DOHH2 (cell line): ENCODE data around the gene NOM1.
A peak's percentile ranks its signal among the peaks of the same experiment; 100 is the strongest.

Experiments
- H3F3A ChIP-seq: fragments of 200-600 bp; sonication (generic), shearing (Covaris generic); 2 replicates; pipeline ENCODE4 v1.6.0; 2016; ENCODE audit warnings: antibody characterized with exemption, mild to moderate bottlenecking; ENCODE audit not compliant: control insufficient read depth, insufficient read depth
- H3K27ac ChIP-seq: fragments of 200-600 bp; sonication (generic); 2 replicates; pipeline ENCODE4 v1.5.1; 2014; ENCODE audit warnings: low read depth, mild to moderate bottlenecking, low read length, moderate library complexity
- H3K27me3 ChIP-seq: fragments of 200-600 bp; sonication (generic); 2 replicates; pipeline ENCODE4 v1.6.1; 2014; ENCODE audit warnings: mild to moderate bottlenecking, low read length, mixed read lengths; ENCODE audit not compliant: control insufficient read depth
- H3K36me3 ChIP-seq: fragments of 200-600 bp; sonication (generic); 2 replicates; pipeline ENCODE4 v1.6.1; 2014; ENCODE audit warnings: mild to moderate bottlenecking, low read length, moderate library complexity, mixed read lengths; ENCODE audit not compliant: control insufficient read depth
- H3K4me1 ChIP-seq: fragments of 200-600 bp; sonication (generic); 2 replicates; pipeline ENCODE4 v1.6.1; 2014; ENCODE audit warnings: mild to moderate bottlenecking, low read length, mixed read lengths; ENCODE audit not compliant: control insufficient read depth
- H3K4me2 ChIP-seq: fragments of 200-600 bp; sonication (generic); 2 replicates; pipeline ENCODE4 v1.6.0; 2014; ENCODE audit warnings: mild to moderate bottlenecking, low read length, moderate library complexity
- H3K4me3 ChIP-seq: fragments of 200-600 bp; sonication (generic); 2 replicates; pipeline ENCODE4 v1.5.1; 2014; ENCODE audit warnings: mild to moderate bottlenecking, low read length, mixed read lengths
- H3K79me2 ChIP-seq: fragments of 200-600 bp; sonication (generic); 2 replicates; pipeline ENCODE4 v1.6.1; 2014; ENCODE audit warnings: mild to moderate bottlenecking, low read length, mixed read lengths; ENCODE audit not compliant: control insufficient read depth
- H3K9me2 ChIP-seq: fragments of 200-600 bp; sonication (generic); replicated peaks from 2 replicates; pipeline ENCODE4 v1.6.1; 2014; ENCODE audit warnings: mild to moderate bottlenecking, low read length, mixed read lengths; ENCODE audit not compliant: control insufficient read depth
- H3K9me3 ChIP-seq: fragments of 200-600 bp; sonication (generic); 2 replicates; pipeline ENCODE4 v1.6.1; 2014; ENCODE audit warnings: antibody characterized with exemption, low read length, mixed read lengths; ENCODE audit not compliant: control insufficient read depth, insufficient read depth
- H4K20me1 ChIP-seq: fragments of 200-600 bp; sonication (generic); 2 replicates; pipeline ENCODE4 v1.6.0; 2014; ENCODE audit warnings: low read depth, mild to moderate bottlenecking, antibody characterized with exemption, low read length, moderate library complexity; ENCODE audit not compliant: control insufficient read depth, insufficient read depth
- EZH2phosphoT487 ChIP-seq: fragments of 200-600 bp; sonication (generic); IDR thresholded peaks from 2 replicates; pipeline ENCODE4 v1.6.1; 2017; ENCODE audit warnings: borderline replicate concordance, mild to moderate bottlenecking, antibody characterized with exemption, low read length, moderate library complexity, mixed read lengths
- TF ChIP-seq, protein P1 (sequence below): fragments of 200-600 bp; sonication (generic); IDR thresholded peaks from one replicate; pipeline ENCODE4 v1.5.1; 2014; ENCODE audit warnings: antibody characterized with exemption, mild to moderate bottlenecking, low read depth, low read length; ENCODE audit not compliant: poor library complexity, severe bottlenecking

NOM1 gene

GRCh38 chr7:156941393-156942182 is 7.9 kb upstream of the NOM1 start:
- Histone ChIP-seq H3K4me3 (no peak overlapping the region), H3K27ac (no peak overlapping the region), H3K79me2 (no peaks in the 10 kb centered on the region), H4K20me1 (no peaks in the 10 kb centered on the region), H3K4me2 (no peak overlapping the region), H3K27me3 (peaks cover 28% of the 10 kb centered on the region), H3K9me2 (no peaks in the 10 kb centered on the region), H3K4me1 (peaks cover 8% of the 10 kb centered on the region), H3K9me3 (peaks cover 18% of the 10 kb centered on the region), H3F3A (peaks cover 4% of the 10 kb centered on the region), H3K36me3 (no peaks in the 10 kb centered on the region)
- TF ChIP-seq EZH2phosphoT487: no peak
- TF ChIP-seq, protein P1, sequence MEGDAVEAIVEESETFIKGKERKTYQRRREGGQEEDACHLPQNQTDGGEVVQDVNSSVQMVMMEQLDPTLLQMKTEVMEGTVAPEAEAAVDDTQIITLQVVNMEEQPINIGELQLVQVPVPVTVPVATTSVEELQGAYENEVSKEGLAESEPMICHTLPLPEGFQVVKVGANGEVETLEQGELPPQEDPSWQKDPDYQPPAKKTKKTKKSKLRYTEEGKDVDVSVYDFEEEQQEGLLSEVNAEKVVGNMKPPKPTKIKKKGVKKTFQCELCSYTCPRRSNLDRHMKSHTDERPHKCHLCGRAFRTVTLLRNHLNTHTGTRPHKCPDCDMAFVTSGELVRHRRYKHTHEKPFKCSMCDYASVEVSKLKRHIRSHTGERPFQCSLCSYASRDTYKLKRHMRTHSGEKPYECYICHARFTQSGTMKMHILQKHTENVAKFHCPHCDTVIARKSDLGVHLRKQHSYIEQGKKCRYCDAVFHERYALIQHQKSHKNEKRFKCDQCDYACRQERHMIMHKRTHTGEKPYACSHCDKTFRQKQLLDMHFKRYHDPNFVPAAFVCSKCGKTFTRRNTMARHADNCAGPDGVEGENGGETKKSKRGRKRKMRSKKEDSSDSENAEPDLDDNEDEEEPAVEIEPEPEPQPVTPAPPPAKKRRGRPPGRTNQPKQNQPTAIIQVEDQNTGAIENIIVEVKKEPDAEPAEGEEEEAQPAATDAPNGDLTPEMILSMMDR: no peak

DNA sequence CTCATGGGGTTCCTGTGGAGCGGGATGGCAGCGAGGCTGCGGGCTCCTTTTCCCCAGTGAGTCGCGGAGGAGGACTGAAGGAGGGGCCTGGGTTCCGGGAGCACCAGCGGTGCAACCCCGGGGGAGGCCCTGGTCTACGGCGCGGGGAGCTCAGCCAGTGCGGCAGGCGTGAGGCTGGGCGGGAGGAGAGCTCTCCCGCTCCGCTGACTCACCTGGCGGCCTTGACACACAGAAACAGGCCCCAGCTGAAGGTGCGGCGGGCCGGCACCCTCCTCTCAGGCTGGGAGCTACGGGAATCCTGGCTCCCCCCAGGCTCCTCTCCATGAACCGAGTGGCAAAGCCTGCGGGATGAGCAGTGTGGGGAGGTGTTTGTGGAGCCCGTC is 6.8 kb upstream of the NOM1 start:
- peaks cover 8% of the 10 kb centered on the region for H3K4me1 ChIP-seq
- H3K27me3 ChIP-seq: peaks cover 28% of the 10 kb centered on the region
- no peak overlapping the region for H3K27ac ChIP-seq
- no peaks in the 10 kb centered on the region for H3K9me2 ChIP-seq
- no peaks in the 10 kb centered on the region for H3K79me2 ChIP-seq
- no peaks in the 10 kb centered on the region for H4K20me1 ChIP-seq
- H3K9me3 ChIP-seq: peaks cover 18% of the 10 kb centered on the region
- peaks cover 10% of the 10 kb centered on the region for H3F3A ChIP-seq
- 0 out of 2 replicates have a peak overlapping the region, but pooled peaks have one; percentile 7 for H3K4me3 ChIP-seq
- TF ChIP-seq, protein P1: no peak
- TF ChIP-seq EZH2phosphoT487: 0 out of 2 replicates have a peak, but pooled peaks have one; percentile 7
- peak overlapping the region; percentile 28 for H3K4me2 ChIP-seq
- H3K36me3 ChIP-seq: no peaks in the 10 kb centered on the region

DNA sequence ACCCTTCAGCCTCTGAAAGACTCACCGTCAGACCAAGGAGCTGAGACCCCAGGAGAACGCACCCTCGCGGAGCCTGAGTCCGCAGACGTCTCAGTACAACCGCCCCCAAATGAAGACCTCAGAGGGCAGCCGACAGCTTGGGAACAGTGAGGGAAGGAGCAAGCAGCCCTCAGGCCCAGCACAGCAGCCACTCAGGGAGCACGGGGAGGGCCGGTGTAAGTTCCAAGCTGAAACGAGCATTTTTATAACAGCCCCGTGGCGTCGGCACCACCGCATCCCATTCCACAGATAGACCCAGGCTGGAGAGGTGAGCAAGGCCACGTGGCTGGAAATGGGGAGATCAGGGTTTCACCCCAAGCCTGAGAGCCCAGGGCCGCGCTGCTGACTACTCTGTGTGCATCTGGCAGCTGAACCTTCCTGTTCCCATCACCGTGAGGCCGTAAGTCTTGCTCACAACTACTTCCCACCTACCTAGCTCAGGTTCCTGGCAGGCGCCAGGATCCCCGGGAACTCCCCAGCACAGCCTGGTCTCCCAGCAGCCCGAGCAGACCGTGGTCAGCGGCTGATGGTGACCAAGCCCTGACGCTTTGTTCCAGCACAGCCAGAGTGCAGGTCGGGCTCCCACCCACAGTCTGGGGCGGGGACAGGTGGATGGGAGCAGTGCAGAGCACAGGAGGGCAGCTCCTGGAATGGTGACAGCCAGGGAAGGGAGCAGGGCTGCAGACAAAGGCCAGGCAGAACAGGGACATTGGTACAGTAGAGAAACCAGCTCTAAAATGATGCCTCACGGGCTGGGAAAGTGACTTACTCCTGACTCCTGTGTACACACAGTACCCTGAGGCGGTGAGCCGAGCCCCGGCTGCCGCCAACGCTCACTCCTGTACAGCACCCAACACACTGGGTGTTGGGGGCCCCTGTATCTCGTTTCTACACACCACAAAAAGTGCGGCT is 6.1 kb upstream of the NOM1 start:
- peaks cover 28% of the 10 kb centered on the region for H3K27me3 ChIP-seq
- 0 out of 2 replicates have a peak overlapping the region, but pooled peaks have one; percentile 7 for H3K4me3 ChIP-seq
- no peaks in the 10 kb centered on the region for H3K9me2 ChIP-seq
- peaks cover 8% of the 10 kb centered on the region for H3K4me1 ChIP-seq
- peak overlapping the region; percentile 28 for H3K4me2 ChIP-seq
- no peaks in the 10 kb centered on the region for H3K79me2 ChIP-seq
- H3K36me3 ChIP-seq: no peaks in the 10 kb centered on the region
- TF ChIP-seq, protein P1: no peak
- 0 out of 2 replicates have a peak, but pooled peaks have one; percentile 87 for TF ChIP-seq EZH2phosphoT487
- H3K9me3 ChIP-seq: peaks cover 18% of the 10 kb centered on the region
- H3K27ac ChIP-seq: no peak overlapping the region
- H4K20me1 ChIP-seq: no peaks in the 10 kb centered on the region
- H3F3A ChIP-seq: peaks cover 13% of the 10 kb centered on the region
